Ovary (tissue), 3 donors: ENCODE measurements around the gene HTR3D.
"Not testable (repeated sequence)": the region's sequence is repeated elsewhere in the genome, so short reads cannot be mapped to it uniquely, and the experiment has no call there.

ENCODE experiments used
- CTCF ChIP-seq, 3 donors: fragments of 450-650 bp in 2 of 3; fragments of 200-600 bp in 1 of 3; IDR thresholded peaks; one replicate each; pipeline versions ENCODE4 v1.5.1 to v1.8.0; 2016 to 2022; ENCODE audit warnings: antibody characterized with exemption in 3 of 3, mild to moderate bottlenecking in 1 of 3
- EP300 ChIP-seq: sonication (generic); formaldehyde crosslinking; IDR thresholded peaks from one replicate; pipeline ENCODE4 v1.6.1; 2017; ENCODE audit warnings: antibody characterized with exemption
- POLR2A ChIP-seq: fragments of 450-650 bp; IDR thresholded peaks from one replicate; pipeline ENCODE4 v1.6.1; 2017; ENCODE audit warnings: antibody characterized with exemption, mild to moderate bottlenecking, moderate library complexity
- donor health status: DM: no; HTN: no; CAD: no.

GRCh38 chr3:184007143-184007813 lies 24.3 kb upstream of the HTR3D start:
- not testable (repeated sequence) for TF ChIP-seq CTCF (IDR thresholded peaks at IDR 0.05); POLR2A; EP300
